HCT116 (cell line): ENCODE results near the gene SLC25A33. TPM values are rescaled to one million over a fixed set of nuclear protein-coding genes. Genes with fewer than 3 reads are reported as not detected.

ENCODE experiments used
- ATAC-seq: fragments of 200-7000 bp; cut with Tn5 transposase; 2 replicates; pipeline ENCODE4 v1.9.1; 2020; ENCODE audit warnings: mild to moderate bottlenecking, moderate library complexity
- BruUV-seq: library from RNA; stranded (reverse); fragments of 400-500 nt; replicated peaks from 2 replicates; lab custom pipeline; 2021; lab: Mats Ljungman, UMichigan
- CTCF ChIA-PET: fragments of 300-600 bp; sonication (Branson Sonifier 250); formaldehyde crosslinking; loops from one replicate; lab custom pipeline; 2021; ENCODE audit warnings: antibody characterized with exemption; lab: Charles Lee
- POLR2A ChIA-PET: fragments of 300-600, 350-600 bp; sonication (Branson Sonifier 250); formaldehyde crosslinking; loops from one replicate; lab custom pipeline; 2021; ENCODE audit warnings: antibody characterized with exemption; lab: Charles Lee
- RAD21 ChIA-PET, 2 experiments: fragments of 300-600 bp; sonication (Branson Sonifier 250); formaldehyde crosslinking; loops; one replicate each; lab custom pipeline; 2023; ENCODE audit warnings: low total read pairs in 2 of 2; ENCODE audit not compliant: uncharacterized antibody in 2 of 2, unreplicated experiment in 2 of 2, low non-redundant PET in 1 of 2; lab: Charles Lee
- DNase-seq: peaks from one replicate; pipeline ENCODE4 v3.0.0-alpha.2; 2010; ENCODE audit warnings: low read depth, low spot score
- H2AFZ ChIP-seq: fragments of 200-600 bp; shearing (Covaris generic), sonication (generic); 2 replicates; pipeline ENCODE4 v1.6.1; 2017; ENCODE audit warnings: low read depth, mixed run types, mixed read lengths, antibody characterized with exemption, low read length; ENCODE audit not compliant: poor library complexity, severe bottlenecking
- H3K27ac ChIP-seq: 2 replicates; pipeline ENCODE4 v1.5.1; 2012; ENCODE audit warnings: low read depth, low read length
- H3K27me3 ChIP-seq: fragments of 200-600 bp; sonication (generic); 2 replicates; pipeline ENCODE4 v1.6.1; 2016; ENCODE audit warnings: mixed run types, low read length, mixed read lengths; ENCODE audit not compliant: insufficient read depth
- H3K36me3 ChIP-seq, 2 experiments: fragments of 200-500 bp in 1 of 2; fragments of 200-600 bp in 1 of 2; sonication (Bioruptor generic) in 1 of 2; sonication (generic) in 1 of 2; 2 replicates each; pipeline versions ENCODE4 v1.5.1 to v1.6.1; 2014 to 2016; ENCODE audit warnings: low read length in 2 of 2, inconsistent platforms in 1 of 2, mixed read lengths in 1 of 2, mixed run types in 1 of 2; ENCODE audit not compliant: insufficient read depth in 2 of 2, control insufficient read depth in 1 of 2
- H3K4me1 ChIP-seq, 2 experiments: fragments of 200-600 bp in 1 of 2; sonication (generic) in 1 of 2; 2 replicates each; pipeline versions ENCODE4 v1.5.1 to v1.6.1; 2012 to 2017; ENCODE audit warnings: low read length in 2 of 2, inconsistent platforms in 1 of 2, mild to moderate bottlenecking in 1 of 2, mixed read lengths in 1 of 2, mixed run types in 1 of 2, moderate library complexity in 1 of 2; ENCODE audit not compliant: insufficient read depth in 2 of 2, control insufficient read depth in 1 of 2
- H3K4me2 ChIP-seq: fragments of 200-600 bp; sonication (generic); 2 replicates; pipeline ENCODE4 v1.6.1; 2017; ENCODE audit warnings: mixed run types, low read length, mixed read lengths
- H3K4me3 ChIP-seq, 2 experiments: fragments of 200-600 bp in 1 of 2; sonication (generic) in 1 of 2; replicated peaks in 1 of 2; 2 replicates each; pipeline ENCODE4 v1.5.1; 2011 to 2016; ENCODE audit warnings: low read length in 2 of 2, control low read depth in 1 of 2, low read depth in 1 of 2, mild to moderate bottlenecking in 1 of 2, mixed read lengths in 1 of 2, mixed run types in 1 of 2
- H3K79me2 ChIP-seq: fragments of 200-600 bp; sonication (generic); 2 replicates; pipeline ENCODE4 v1.6.1; 2017; ENCODE audit warnings: mild to moderate bottlenecking, mixed run types, low read length, moderate library complexity, mixed read lengths; ENCODE audit not compliant: insufficient read depth
- H3K9ac ChIP-seq: fragments of 200-600 bp; sonication (generic); 2 replicates; pipeline ENCODE4 v1.6.1; 2016; ENCODE audit warnings: low read length, mixed read lengths
- H3K9me2 ChIP-seq: fragments of 200-600 bp; sonication (generic), shearing (Covaris generic); 2 replicates; pipeline ENCODE4 v1.6.1; 2017; ENCODE audit warnings: mixed run types, mild to moderate bottlenecking, moderate library complexity; ENCODE audit not compliant: insufficient read depth
- H3K9me3 ChIP-seq, 2 experiments: fragments of 200-500 bp in 1 of 2; fragments of 200-600 bp in 1 of 2; sonication (Bioruptor generic) in 1 of 2; sonication (generic) in 1 of 2; 2 replicates each; pipeline ENCODE4 v1.6.1; 2014 to 2017; ENCODE audit warnings: low read length in 2 of 2, mixed read lengths in 2 of 2, inconsistent platforms in 1 of 2, low read depth in 1 of 2, mild to moderate bottlenecking in 1 of 2, mixed run types in 1 of 2, moderate library complexity in 1 of 2; ENCODE audit not compliant: control insufficient read depth in 1 of 2, insufficient read depth in 1 of 2
- H4K20me1 ChIP-seq: fragments of 200-600 bp; sonication (generic), shearing (Covaris generic); 2 replicates; pipeline ENCODE4 v1.6.1; 2017; ENCODE audit warnings: mixed run types, mild to moderate bottlenecking, moderate library complexity; ENCODE audit not compliant: insufficient read depth
- CBX3 ChIP-seq: IDR thresholded peaks from 2 replicates; pipeline ENCODE4 v1.6.1; 2012; ENCODE audit warnings: low read depth
- CEBPB ChIP-seq: IDR thresholded peaks from 2 replicates; pipeline ENCODE4 v1.6.1; 2012; ENCODE audit warnings: low read depth
- EGR1 ChIP-seq: IDR thresholded peaks from 2 replicates; pipeline ENCODE4 v1.6.1; 2012; ENCODE audit warnings: low read depth
- ELF1 ChIP-seq: IDR thresholded peaks from 2 replicates; pipeline ENCODE4 v1.6.1; 2012; ENCODE audit warnings: low read depth, borderline replicate concordance
- EZH2phosphoT487 ChIP-seq: fragments of 200-600 bp; IDR thresholded peaks from 2 replicates; pipeline ENCODE4 v1.6.1; 2018; ENCODE audit warnings: antibody characterized with exemption, borderline replicate concordance
- FOSL1 ChIP-seq: IDR thresholded peaks from 2 replicates; pipeline ENCODE4 v1.6.1; 2012; ENCODE audit warnings: low read depth
- JUND ChIP-seq: IDR thresholded peaks from 2 replicates; pipeline ENCODE4 v1.6.1; 2012
- MAX ChIP-seq: IDR thresholded peaks from 2 replicates; pipeline ENCODE4 v1.6.1; 2012
- POLR2AphosphoS5 ChIP-seq: IDR thresholded peaks from 2 replicates; pipeline ENCODE4 v1.6.1; 2011; ENCODE audit warnings: mild to moderate bottlenecking, low read depth, low read length, moderate library complexity
- RAD21 ChIP-seq: IDR thresholded peaks from 2 replicates; pipeline ENCODE4 v1.6.1; 2012; ENCODE audit warnings: low read depth, mild to moderate bottlenecking
- SRF ChIP-seq: IDR thresholded peaks from 2 replicates; pipeline ENCODE4 v1.6.1; 2012; ENCODE audit warnings: low read depth
- YY1 ChIP-seq: IDR thresholded peaks from 2 replicates; pipeline ENCODE4 v1.6.1; 2011; ENCODE audit warnings: low read length, low read depth, moderate library complexity, mild to moderate bottlenecking; ENCODE audit not compliant: insufficient replicate concordance; ENCODE audit errors: extremely low read depth
- ZFX ChIP-seq: fragments of 450-650 bp; IDR thresholded peaks from 2 replicates; pipeline ENCODE4 v1.6.1; 2017
- intact Hi-C: fragments of 100-400 bp; cut with micrococcal nuclease; formaldehyde crosslinking; loops from 2 replicates; pipeline ENCODE4 v1.10.0; 2022
- total RNA-seq: library from RNA; stranded (reverse); gene quantifications from one replicate; pipeline ENCODE4 v1.2.1, GENCODE V29; 2021; ENCODE audit not compliant: unreplicated experiment
- TF ChIP-seq, protein P1 (sequence below): IDR thresholded peaks from 2 replicates; pipeline ENCODE4 v1.6.1; 2012
- TF ChIP-seq, protein P2 (sequence below): IDR thresholded peaks from 2 replicates; pipeline ENCODE4 v1.6.1; 2012; ENCODE audit warnings: low read depth
- TF ChIP-seq, protein P3 (sequence below), 3 experiments: fragments of 200-600 bp in 1 of 3; sonication (generic) in 1 of 3; IDR thresholded peaks in 2 of 3; conservative IDR thresholded peaks in 1 of 3; 2 replicates each; pipeline ENCODE4 v1.5.1; 2012 to 2017; ENCODE audit warnings: low read depth in 2 of 3, low read length in 2 of 3, antibody characterized with exemption in 1 of 3, borderline replicate concordance in 1 of 3, control low read depth in 1 of 3, mild to moderate bottlenecking in 1 of 3, mixed read lengths in 1 of 3, mixed run types in 1 of 3, moderate library complexity in 1 of 3; ENCODE audit not compliant: insufficient read depth in 1 of 3

SLC25A33 gene
- total RNA-seq, 1 experiment from 2014 or later = 9.8 TPM

DNA sequence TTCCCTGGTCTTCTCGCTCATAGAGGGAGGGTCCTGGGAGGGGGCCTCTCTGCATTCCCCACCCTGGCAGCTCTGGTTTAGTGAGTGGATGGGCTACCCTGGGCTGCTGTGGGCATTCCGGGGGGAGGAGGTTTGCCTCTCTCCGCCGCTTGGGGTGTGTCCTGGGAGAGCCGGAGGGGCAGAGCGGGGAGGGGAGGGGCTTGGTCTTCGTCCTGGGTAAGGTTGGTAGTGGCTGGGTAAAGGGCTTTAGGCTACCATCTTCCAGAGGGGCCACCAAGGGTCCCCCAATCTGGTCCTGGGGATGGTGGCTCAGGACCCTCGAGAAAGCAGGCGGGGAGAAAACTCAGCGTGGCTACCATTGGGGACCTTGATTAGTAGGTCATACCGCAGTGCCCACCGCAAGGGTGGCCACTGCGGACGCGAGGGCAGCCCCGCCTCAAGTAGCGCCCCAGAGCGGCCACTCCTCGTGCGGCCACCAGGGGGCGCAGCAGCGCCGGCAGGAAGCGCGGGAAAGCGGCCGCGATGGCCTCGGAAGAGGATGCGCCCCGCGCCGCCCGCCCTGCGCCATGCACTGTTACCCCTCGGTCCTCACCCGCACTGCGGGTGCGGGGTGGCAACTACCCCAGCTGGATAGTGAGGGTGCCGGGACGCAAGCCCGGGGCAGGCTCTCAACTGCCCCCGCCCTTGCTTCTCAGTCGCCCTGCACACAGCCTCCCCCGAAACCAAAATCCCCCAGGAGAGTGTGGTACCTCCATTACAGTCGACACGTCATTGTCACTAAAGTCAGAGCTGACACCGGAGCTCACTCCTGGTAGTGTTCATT is 44.1 kb upstream of the SLC25A33 start (continued):
- TF ChIP-seq ELF1 = no peak
- no peak for TF ChIP-seq FOSL1
- TF ChIP-seq SRF = no peak
- TF ChIP-seq, protein P1, sequence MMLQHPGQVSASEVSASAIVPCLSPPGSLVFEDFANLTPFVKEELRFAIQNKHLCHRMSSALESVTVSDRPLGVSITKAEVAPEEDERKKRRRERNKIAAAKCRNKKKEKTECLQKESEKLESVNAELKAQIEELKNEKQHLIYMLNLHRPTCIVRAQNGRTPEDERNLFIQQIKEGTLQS = no peak

- ChIA-PET RAD21 (interaction anchor here (0.7 kb wide), 2 partner anchors 117 to 209 kb away, joined by 4 to 5 read pairs; no protein-coding TSS in a partner anchor), CTCF (interaction anchor here (1.1 to 1.3 kb wide), 2 partner anchors 76 to 78 kb away, joined by 4 to 10 read pairs; no protein-coding TSS in a partner anchor), POLR2A (no interaction called here)
- H3K27ac ChIP-seq = no peak overlapping the region
- intact Hi-C loops = loop anchor here (1.0 kb wide), 1 partner anchor 77 kb away; no protein-coding TSS in a partner anchor
- H3K36me3 ChIP-seq = no peaks in the 10 kb centered on the region
- peaks cover 0 to 14% of the 10 kb centered on the region in 2 experiments; a peak in 2 of 4 replicates for H3K4me1 ChIP-seq
- H3K27me3 ChIP-seq = no peaks in the 10 kb centered on the region
- no peaks in the 10 kb centered on the region for H4K20me1 ChIP-seq
- H3K9ac ChIP-seq = no peak overlapping the region; the same call in 1 of the 2 replicates
- peak overlapping the region; percentile 73 for H3K4me2 ChIP-seq
- no peaks in the 10 kb centered on the region for H3K9me2 ChIP-seq
- H2AFZ ChIP-seq = peak overlapping the region; percentile 93
- DNase-seq (no peak), ATAC-seq (no peak)
- peak overlapping the region in 1 of 2 experiments; percentile 40; a peak in 1 of 4 replicates for H3K4me3 ChIP-seq
- no peaks in the 10 kb centered on the region for H3K79me2 ChIP-seq
- H3K9me3 ChIP-seq = no peaks in the 10 kb centered on the region
- BruUV-seq = no TSS peak
- TF ChIP-seq CBX3 = no peak
- TF ChIP-seq, protein P2, sequence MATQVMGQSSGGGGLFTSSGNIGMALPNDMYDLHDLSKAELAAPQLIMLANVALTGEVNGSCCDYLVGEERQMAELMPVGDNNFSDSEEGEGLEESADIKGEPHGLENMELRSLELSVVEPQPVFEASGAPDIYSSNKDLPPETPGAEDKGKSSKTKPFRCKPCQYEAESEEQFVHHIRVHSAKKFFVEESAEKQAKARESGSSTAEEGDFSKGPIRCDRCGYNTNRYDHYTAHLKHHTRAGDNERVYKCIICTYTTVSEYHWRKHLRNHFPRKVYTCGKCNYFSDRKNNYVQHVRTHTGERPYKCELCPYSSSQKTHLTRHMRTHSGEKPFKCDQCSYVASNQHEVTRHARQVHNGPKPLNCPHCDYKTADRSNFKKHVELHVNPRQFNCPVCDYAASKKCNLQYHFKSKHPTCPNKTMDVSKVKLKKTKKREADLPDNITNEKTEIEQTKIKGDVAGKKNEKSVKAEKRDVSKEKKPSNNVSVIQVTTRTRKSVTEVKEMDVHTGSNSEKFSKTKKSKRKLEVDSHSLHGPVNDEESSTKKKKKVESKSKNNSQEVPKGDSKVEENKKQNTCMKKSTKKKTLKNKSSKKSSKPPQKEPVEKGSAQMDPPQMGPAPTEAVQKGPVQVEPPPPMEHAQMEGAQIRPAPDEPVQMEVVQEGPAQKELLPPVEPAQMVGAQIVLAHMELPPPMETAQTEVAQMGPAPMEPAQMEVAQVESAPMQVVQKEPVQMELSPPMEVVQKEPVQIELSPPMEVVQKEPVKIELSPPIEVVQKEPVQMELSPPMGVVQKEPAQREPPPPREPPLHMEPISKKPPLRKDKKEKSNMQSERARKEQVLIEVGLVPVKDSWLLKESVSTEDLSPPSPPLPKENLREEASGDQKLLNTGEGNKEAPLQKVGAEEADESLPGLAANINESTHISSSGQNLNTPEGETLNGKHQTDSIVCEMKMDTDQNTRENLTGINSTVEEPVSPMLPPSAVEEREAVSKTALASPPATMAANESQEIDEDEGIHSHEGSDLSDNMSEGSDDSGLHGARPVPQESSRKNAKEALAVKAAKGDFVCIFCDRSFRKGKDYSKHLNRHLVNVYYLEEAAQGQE = no peak
- no peak for TF ChIP-seq POLR2AphosphoS5
- no peak for TF ChIP-seq YY1
- no peak for TF ChIP-seq JUND
- TF ChIP-seq, protein P3, sequence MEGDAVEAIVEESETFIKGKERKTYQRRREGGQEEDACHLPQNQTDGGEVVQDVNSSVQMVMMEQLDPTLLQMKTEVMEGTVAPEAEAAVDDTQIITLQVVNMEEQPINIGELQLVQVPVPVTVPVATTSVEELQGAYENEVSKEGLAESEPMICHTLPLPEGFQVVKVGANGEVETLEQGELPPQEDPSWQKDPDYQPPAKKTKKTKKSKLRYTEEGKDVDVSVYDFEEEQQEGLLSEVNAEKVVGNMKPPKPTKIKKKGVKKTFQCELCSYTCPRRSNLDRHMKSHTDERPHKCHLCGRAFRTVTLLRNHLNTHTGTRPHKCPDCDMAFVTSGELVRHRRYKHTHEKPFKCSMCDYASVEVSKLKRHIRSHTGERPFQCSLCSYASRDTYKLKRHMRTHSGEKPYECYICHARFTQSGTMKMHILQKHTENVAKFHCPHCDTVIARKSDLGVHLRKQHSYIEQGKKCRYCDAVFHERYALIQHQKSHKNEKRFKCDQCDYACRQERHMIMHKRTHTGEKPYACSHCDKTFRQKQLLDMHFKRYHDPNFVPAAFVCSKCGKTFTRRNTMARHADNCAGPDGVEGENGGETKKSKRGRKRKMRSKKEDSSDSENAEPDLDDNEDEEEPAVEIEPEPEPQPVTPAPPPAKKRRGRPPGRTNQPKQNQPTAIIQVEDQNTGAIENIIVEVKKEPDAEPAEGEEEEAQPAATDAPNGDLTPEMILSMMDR (IDR thresholded peaks at IDR 0.05 in 2 of 3, conservative IDR thresholded peaks at IDR 0.05 in 1 of 3; ENCODE audit: borderline replicate concordance in 1 of 3, insufficient read depth in 1 of 3, low read depth in 2 of 3, low read length in 2 of 3) = no peak
- TF ChIP-seq ZFX = no peak
- no peak for TF ChIP-seq MAX
- no peak for TF ChIP-seq CEBPB
- no peak for TF ChIP-seq EZH2phosphoT487
- TF ChIP-seq EGR1 = no peak
- TF ChIP-seq RAD21 = no peak
Observed at GRCh38 chr1:9495854-9496374, 43.4 kb upstream of the SLC25A33 start.
